Thyroid gland (tissue), 4 donors: ENCODE results near the gene PDE4A. TPM values are rescaled to one million over a fixed set of nuclear protein-coding genes. Genes with fewer than 3 reads are reported as not detected.
A peak's percentile ranks its signal among the peaks of the same experiment; 100 is the strongest.

ENCODE experiments used
- DNase-seq, 2 donors: peaks; one replicate each; pipeline ENCODE4 v3.0.0-alpha.2; 2019
- H3K27ac ChIP-seq, 3 donors: fragments of 200-600 bp; sonication (generic); 1 replicate in 2 of 3; 2 replicates in 1 of 3; pipeline ENCODE4 v1.5.1; 2016 to 2019; ENCODE audit warnings: mild to moderate bottlenecking in 1 of 3, moderate library complexity in 1 of 3
- H3K27me3 ChIP-seq: fragments of 200-600 bp; sonication (generic); one replicate; pipeline ENCODE4 v1.5.1; 2019
- H3K36me3 ChIP-seq, 2 donors: fragments of 200-600 bp; sonication (generic); one replicate each; pipeline ENCODE4 v1.5.1; 2016 to 2019
- H3K4me1 ChIP-seq, 2 donors: fragments of 200-600 bp; sonication (generic); one replicate each; pipeline ENCODE4 v1.5.1; 2017 to 2019
- H3K4me3 ChIP-seq, 3 donors: fragments of 200-600 bp; sonication (generic); replicated peaks in 1 of 3; 1 replicate in 2 of 3; 2 replicates in 1 of 3; pipeline ENCODE4 v1.5.1; 2016; ENCODE audit warnings: mild to moderate bottlenecking in 1 of 3
- H3K9me3 ChIP-seq: fragments of 200-600 bp; sonication (generic); one replicate; pipeline ENCODE4 v1.5.1; 2017
- CTCF ChIP-seq, 6 experiments: fragments of 200-600 bp in 3 of 6; fragments of 450-650 bp in 3 of 6; sonication (generic) in 3 of 6; IDR thresholded peaks; one replicate each; pipeline ENCODE4 v1.5.1; 2016 to 2019; ENCODE audit warnings: antibody characterized with exemption in 6 of 6, mild to moderate bottlenecking in 2 of 6, inconsistent platforms in 1 of 6, moderate library complexity in 1 of 6
- POLR2A ChIP-seq, 2 donors: fragments of 450-650 bp; IDR thresholded peaks; one replicate each; pipeline ENCODE4 v1.6.1; 2017; ENCODE audit warnings: antibody characterized with exemption in 2 of 2, mild to moderate bottlenecking in 2 of 2, moderate library complexity in 1 of 2
- WGBS, 2 donors: methylation state at CpG; one replicate each; pipeline ENCODE4 v1.1.5; 2017; 5-methylcytosine and 5-hydroxymethylcytosine counted together
- intact Hi-C: fragments of 100-400 bp; cut with DNase I; formaldehyde crosslinking; loops from one replicate; pipeline ENCODE4 v1.15.1; 2023
- total RNA-seq, 4 donors: library from RNA; depleted of rRNA; stranded (reverse); fragments of >200 nt; gene quantifications; one replicate each; pipeline ENCODE4 v1.2.3, GENCODE V29; 2016

The PDE4A gene
- total RNA-seq, 4 donors from 2014 or later, result 16.1 to 21.0 (median 18.4) TPM

- no peaks in the 10 kb centered on the region for H3K9me3 ChIP-seq
- peak overlapping the region; percentile 33 to 63 (median 57) for H3K27ac ChIP-seq
- H3K36me3 ChIP-seq, result no peaks in the 10 kb centered on the region
- peak overlapping the region; percentile 73 to 81 (median 78) for H3K4me3 ChIP-seq
- TF ChIP-seq CTCF (IDR thresholded peaks at IDR 0.05), result no peak
- no peak for TF ChIP-seq POLR2A (IDR thresholded peaks at IDR 0.05)
- intact Hi-C loops, result loop anchor here (10.0 kb wide), 1 partner anchor 72 kb away; no protein-coding TSS in a partner anchor
- H3K27me3 ChIP-seq, result peaks cover 6% of the 10 kb centered on the region
- DNase-seq, result peak in 1 of 2 donors; percentile 23
- H3K4me1 ChIP-seq, result peaks cover 25 to 35% of the 10 kb centered on the region in 2 donors
- WGBS, 2 donors, result 2 to 4% methylated on average over 15 of the region's 15 CpGs
These were observed 17.8 kb upstream of the PDE4A start for GRCh38 chr19:10402441-10403038.

GRCh38 chr19:10403137-10404021, 17.0 kb upstream of the PDE4A start, which contains the start of gene CDC37:
Gene CDC37, minus strand, starts transcription at chr19:10403542. Its CDS starts 63 bp downstream, at chr19:10403479.
- 0 to 1% methylated on average over 18 to 21 of the region's 69 CpGs for WGBS, 2 donors
- intact Hi-C loops, result loop anchor here (10.0 kb wide), 1 partner anchor 71 kb away; no protein-coding TSS in a partner anchor

GRCh38 chr19:10404888-10405820, 15.2 kb upstream of the PDE4A start:
- DNase-seq, result no peak
- Histone ChIP-seq H3K27ac (no peak overlapping the region), H3K27me3 (peaks cover 6% of the 10 kb centered on the region), H3K4me3 (no peak overlapping the region), H3K9me3 (no peaks in the 10 kb centered on the region), H3K36me3 (no peaks in the 10 kb centered on the region), H3K4me1 (peaks cover 25 to 35% of the 10 kb centered on the region in 2 donors)
- TF ChIP-seq POLR2A (IDR thresholded peaks at IDR 0.05) (no peak), CTCF (IDR thresholded peaks at IDR 0.05) (no peak)
- WGBS, 2 donors, result 7 to 8% methylated on average over 27 to 33 of the region's 43 CpGs
- intact Hi-C loops, result loop anchor here (10.0 kb wide), 1 partner anchor 70 kb away; no protein-coding TSS in a partner anchor

More at GRCh38 chr19:10403137-10404021, 17.0 kb upstream of the PDE4A start, which contains the start of gene CDC37:
- no peak for TF ChIP-seq CTCF (IDR thresholded peaks at IDR 0.05)
- peak; percentile 34 to 82 for TF ChIP-seq POLR2A (IDR thresholded peaks at IDR 0.05)
- Histone ChIP-seq H3K36me3 (no peaks in the 10 kb centered on the region), H3K4me1 (peaks cover 25 to 35% of the 10 kb centered on the region in 2 donors), H3K9me3 (no peaks in the 10 kb centered on the region), H3K27me3 (peaks cover 6% of the 10 kb centered on the region), H3K4me3 (peak within 1 kb of the TSS; percentile 73 to 81 (median 78)), H3K27ac (peak within 1 kb of the TSS; percentile 33 to 64 (median 57))
- peak; percentile 95 to 96 for DNase-seq

GRCh38 chr19:10406191-10406590, 14.1 kb upstream of the PDE4A start:
- 79 to 82% methylated on average over 6 of the region's 6 CpGs for WGBS, 2 donors
- peaks cover 6% of the 10 kb centered on the region for H3K27me3 ChIP-seq
- TF ChIP-seq CTCF (IDR thresholded peaks at IDR 0.05) (no peak), POLR2A (IDR thresholded peaks at IDR 0.05) (no peak)
- no peaks in the 10 kb centered on the region for H3K36me3 ChIP-seq
- DNase-seq, result no peak
- H3K4me3 ChIP-seq, result no peak overlapping the region
- intact Hi-C loops, result loop anchor here (10.0 kb wide), 1 partner anchor 69 kb away; no protein-coding TSS in a partner anchor
- no peaks in the 10 kb centered on the region for H3K9me3 ChIP-seq
- peaks cover 24 to 29% of the 10 kb centered on the region in 2 donors for H3K4me1 ChIP-seq
- H3K27ac ChIP-seq, result no peak overlapping the region
